ENCODE data around the gene EXTL2.

DNA sequence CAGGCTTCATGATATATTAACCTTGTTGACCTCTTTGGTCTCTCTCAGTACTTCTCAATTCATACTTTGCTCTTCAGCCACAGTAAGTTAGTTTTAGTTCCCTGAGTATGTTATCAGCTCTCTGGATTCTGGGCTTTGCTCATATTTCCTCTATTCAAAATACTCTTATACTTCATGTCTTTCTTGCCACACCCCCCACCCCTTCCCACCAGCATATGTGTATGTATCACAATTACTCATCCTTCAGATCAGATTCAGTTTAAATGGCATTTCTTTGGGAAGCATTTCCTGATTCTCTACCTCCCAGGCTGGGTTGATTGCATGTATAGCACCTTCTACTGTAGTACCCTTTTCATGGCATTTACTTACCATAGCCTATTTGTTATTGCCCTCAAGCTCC is 29.6 kb upstream of the EXTL2 start:
- TF ChIP-seq MAX (IDR thresholded peaks at IDR 0.05; ENCODE audit: insufficient read depth, insufficient read length) (no peak), EZH2 (IDR thresholded peaks at IDR 0.05; ENCODE audit: borderline replicate concordance, low read depth, low read length, severe bottlenecking) (no peak)
- TF ChIP-seq, protein P1, sequence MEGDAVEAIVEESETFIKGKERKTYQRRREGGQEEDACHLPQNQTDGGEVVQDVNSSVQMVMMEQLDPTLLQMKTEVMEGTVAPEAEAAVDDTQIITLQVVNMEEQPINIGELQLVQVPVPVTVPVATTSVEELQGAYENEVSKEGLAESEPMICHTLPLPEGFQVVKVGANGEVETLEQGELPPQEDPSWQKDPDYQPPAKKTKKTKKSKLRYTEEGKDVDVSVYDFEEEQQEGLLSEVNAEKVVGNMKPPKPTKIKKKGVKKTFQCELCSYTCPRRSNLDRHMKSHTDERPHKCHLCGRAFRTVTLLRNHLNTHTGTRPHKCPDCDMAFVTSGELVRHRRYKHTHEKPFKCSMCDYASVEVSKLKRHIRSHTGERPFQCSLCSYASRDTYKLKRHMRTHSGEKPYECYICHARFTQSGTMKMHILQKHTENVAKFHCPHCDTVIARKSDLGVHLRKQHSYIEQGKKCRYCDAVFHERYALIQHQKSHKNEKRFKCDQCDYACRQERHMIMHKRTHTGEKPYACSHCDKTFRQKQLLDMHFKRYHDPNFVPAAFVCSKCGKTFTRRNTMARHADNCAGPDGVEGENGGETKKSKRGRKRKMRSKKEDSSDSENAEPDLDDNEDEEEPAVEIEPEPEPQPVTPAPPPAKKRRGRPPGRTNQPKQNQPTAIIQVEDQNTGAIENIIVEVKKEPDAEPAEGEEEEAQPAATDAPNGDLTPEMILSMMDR (IDR thresholded peaks at IDR 0.05; ENCODE audit: extremely low read depth in 1 of 2, insufficient read depth in 1 of 2, low read depth in 1 of 2, low read length in 2 of 2), result no peak

All from endothelial cell of umbilical vein (primary cell).